ENCODE measurements around the gene MRPS12. TPM values are rescaled to one million over a fixed set of nuclear protein-coding genes. Genes with fewer than 3 reads are reported as not detected.
"Not testable (repeated sequence)": the region's sequence is repeated elsewhere in the genome, so short reads cannot be mapped to it uniquely, and the experiment has no call there.

Gene MRPS12
- total RNA-seq = 29.3 and 30.7 TPM in 2 replicates
- long read RNA-seq, transcript MRPS12-201 (3 exons, 1,207 nt) = major isoform, 7 of 12 reads
- long read RNA-seq, partial matches to known transcripts = 0 of 12 reads
- long read RNA-seq, other reads (novel, unspliced or antisense) = 1 of 12 reads

- Mint-ChIP-seq H3K36me3 (ENCODE audit: unreplicated experiment) (peaks cover 12% of the 10 kb centered on the region), H3K4me3 (ENCODE audit: unreplicated experiment) (peak within 1 kb of the TSS; percentile 94), H3K4me1 (ENCODE audit: unreplicated experiment) (peaks cover 22% of the 10 kb centered on the region), H3K9me3 (ENCODE audit: unreplicated experiment) (peaks cover 6% of the 10 kb centered on the region), H3K27me3 (ENCODE audit: unreplicated experiment) (no peaks in the 10 kb centered on the region), H3K27ac (ENCODE audit: unreplicated experiment) (peak within 1 kb of the TSS; percentile 96)
- no peak for TF ChIP-seq CTCF (IDR thresholded peaks at IDR 0.05)
- DNase-seq (ENCODE audit: extremely low spot score, unreplicated experiment) = peak; percentile 99
These were observed at the start of gene MRPS12 for GRCh38 chr19:38930776-38931520. Gene MRPS12, plus strand, starts transcription at chr19:38930944. Its CDS starts 351 bp downstream, at chr19:38931295.

- no peak for TF ChIP-seq CTCF (IDR thresholded peaks at IDR 0.05)
- no peaks in the 10 kb centered on the region for H3K4me1 Mint-ChIP-seq (ENCODE audit: unreplicated experiment)
- no peaks in the 10 kb centered on the region for H3K27me3 Mint-ChIP-seq (ENCODE audit: unreplicated experiment)
- H3K9me3 Mint-ChIP-seq (ENCODE audit: unreplicated experiment) = no peaks in the 10 kb centered on the region
- H3K4me3 Mint-ChIP-seq (ENCODE audit: unreplicated experiment) = no peak overlapping the region
- no peak overlapping the region for H3K27ac Mint-ChIP-seq (ENCODE audit: unreplicated experiment)
- peaks cover 13% of the 10 kb centered on the region for H3K36me3 Mint-ChIP-seq (ENCODE audit: unreplicated experiment)
- DNase-seq (ENCODE audit: extremely low spot score, unreplicated experiment) = no peak
These were observed 47.5 kb upstream of the MRPS12 start for GRCh38 chr19:38883286-38883685.

GRCh38 chr19:38884691-38885090 is 46.1 kb upstream of the MRPS12 start:
- H3K4me3 Mint-ChIP-seq (ENCODE audit: unreplicated experiment); H3K4me1 Mint-ChIP-seq (ENCODE audit: unreplicated experiment); H3K27me3 Mint-ChIP-seq (ENCODE audit: unreplicated experiment); DNase-seq (ENCODE audit: extremely low spot score, unreplicated experiment); H3K9me3 Mint-ChIP-seq (ENCODE audit: unreplicated experiment); H3K27ac Mint-ChIP-seq (ENCODE audit: unreplicated experiment): not testable (repeated sequence)
- H3K36me3 Mint-ChIP-seq (ENCODE audit: unreplicated experiment) = peaks cover 13% of the 10 kb centered on the region

GRCh38 chr19:38888876-38889275 is 41.9 kb upstream of the MRPS12 start:
- Mint-ChIP-seq H3K9me3 (ENCODE audit: unreplicated experiment) (no peaks in the 10 kb centered on the region), H3K27me3 (ENCODE audit: unreplicated experiment) (no peaks in the 10 kb centered on the region), H3K4me3 (ENCODE audit: unreplicated experiment) (no peak overlapping the region), H3K4me1 (ENCODE audit: unreplicated experiment) (no peaks in the 10 kb centered on the region), H3K36me3 (ENCODE audit: unreplicated experiment) (peaks cover 10% of the 10 kb centered on the region), H3K27ac (ENCODE audit: unreplicated experiment) (no peak overlapping the region)
- DNase-seq (ENCODE audit: extremely low spot score, unreplicated experiment) = no peak
- no peak for TF ChIP-seq CTCF (IDR thresholded peaks at IDR 0.05)

- no peaks in the 10 kb centered on the region for H3K27me3 Mint-ChIP-seq (ENCODE audit: unreplicated experiment)
- H3K9me3 Mint-ChIP-seq (ENCODE audit: unreplicated experiment) = no peaks in the 10 kb centered on the region
- peaks cover 10% of the 10 kb centered on the region for H3K36me3 Mint-ChIP-seq (ENCODE audit: unreplicated experiment)
- no peak overlapping the region for H3K4me3 Mint-ChIP-seq (ENCODE audit: unreplicated experiment)
- H3K27ac Mint-ChIP-seq (ENCODE audit: unreplicated experiment) = no peak overlapping the region
- DNase-seq (ENCODE audit: extremely low spot score, unreplicated experiment) = no peak
- H3K4me1 Mint-ChIP-seq (ENCODE audit: unreplicated experiment) = no peaks in the 10 kb centered on the region
- no peak for TF ChIP-seq CTCF (IDR thresholded peaks at IDR 0.05)
These were observed 40.9 kb upstream of the MRPS12 start for GRCh38 chr19:38889803-38890202.
